COLO668 (cell line): ENCODE measurements around the gene AK9.
"Not testable (repeated sequence)": the region's sequence is repeated elsewhere in the genome, so short reads cannot be mapped to it uniquely, and the experiment has no call there.

ENCODE experiments used
- DNase-seq: peaks from one replicate; lab custom pipeline; 2025; ENCODE audit not compliant: unreplicated experiment; lab: John Stamatoyannopoulos, UW

The AK9 gene

GRCh38 chr6:109690737-109691621 is at the start of gene AK9, which contains the start of gene FIG4:
Gene AK9 (minus strand): TSS chr6:109691202. CDS start chr6:109675745, 15,457 bp downstream.
Gene FIG4 (plus strand): TSS chr6:109691296. CDS start chr6:109691436, 140 bp downstream.
- peak; percentile 91 for DNase-seq

GRCh38 chr6:109740787-109741186 is 49.8 kb upstream of the AK9 start:
- no peak for DNase-seq

GRCh38 chr6:109739686-109740085 is 48.7 kb upstream of the AK9 start:
- DNase-seq = no peak

GRCh38 chr6:109738667-109739066 is 47.7 kb upstream of the AK9 start:
- DNase-seq = no peak

GRCh38 chr6:109738255-109738654 is 47.3 kb upstream of the AK9 start:
- DNase-seq = no peak

GRCh38 chr6:109736273-109737025 is 45.4 kb upstream of the AK9 start:
- no peak for DNase-seq

GRCh38 chr6:109725250-109725649 is 34.2 kb upstream of the AK9 start:
- DNase-seq = not testable (repeated sequence)

- DNase-seq = no peak
These were observed 31.7 kb upstream of the AK9 start for GRCh38 chr6:109722564-109723254.

GRCh38 chr6:109722011-109722410 is 31.0 kb upstream of the AK9 start:
- DNase-seq = no peak

GRCh38 chr6:109720311-109720710 is 29.3 kb upstream of the AK9 start:
- no peak for DNase-seq

- no peak for DNase-seq
These were observed 28.0 kb upstream of the AK9 start for GRCh38 chr6:109718991-109719390.

GRCh38 chr6:109717971-109718370 is 27.0 kb upstream of the AK9 start:
- no peak for DNase-seq

- no peak for DNase-seq
These were observed 24.6 kb upstream of the AK9 start for GRCh38 chr6:109715616-109716015.

GRCh38 chr6:109714611-109715010 is 23.6 kb upstream of the AK9 start:
- DNase-seq = no peak

- DNase-seq = no peak
These were observed 23.2 kb upstream of the AK9 start for GRCh38 chr6:109714166-109714565.

- DNase-seq = no peak
These were observed 22.1 kb upstream of the AK9 start for GRCh38 chr6:109713097-109713496.

GRCh38 chr6:109708099-109708498 is 17.1 kb upstream of the AK9 start:
- DNase-seq = not testable (repeated sequence)

- DNase-seq = no peak
These were observed 15.5 kb upstream of the AK9 start for GRCh38 chr6:109706513-109706912.

- peak; percentile 68 for DNase-seq
These were observed 14.3 kb upstream of the AK9 start for GRCh38 chr6:109705258-109705657.

- no peak for DNase-seq
These were observed 11.8 kb upstream of the AK9 start for GRCh38 chr6:109702791-109703190.

GRCh38 chr6:109701774-109702173 is 10.8 kb upstream of the AK9 start:
- no peak for DNase-seq
